ENCODE data around the gene HMGB2. TPM values are rescaled to one million over a fixed set of nuclear protein-coding genes. Genes with fewer than 3 reads are reported as not detected.

HMGB2 gene
- total RNA-seq, 1 donor from 2014 or later = 489 TPM

GRCh38 chr4:173337463-173337862 is 3.3 kb upstream of the HMGB2 start:
- intact Hi-C loops (cut with micrococcal nuclease) = no loop called here

- intact Hi-C loops (cut with micrococcal nuclease) = loop anchor here (1.0 kb wide), 7 partner anchors 16 to 948 kb away; partner anchors contain the start of genes CEP44, FBXO8, GALNT7 and SAP30
These were observed 964 bp upstream of the HMGB2 start for GRCh38 chr4:173334891-173335752.

GRCh38 chr4:173333658-173334084 is 487 bp downstream of the HMGB2 start:
- intact Hi-C loops (cut with micrococcal nuclease) = loop anchor here (1.0 kb wide), 7 partner anchors 14 to 950 kb away; partner anchors contain the start of genes CEP44, FBXO8, GALNT7 and SAP30

GRCh38 chr4:173332963-173333657 is 1.0 kb downstream of the HMGB2 start:
- intact Hi-C loops (cut with micrococcal nuclease) = loop anchor here (1.0 kb wide), 1 partner anchor 11 kb away; no protein-coding TSS in a partner anchor

- intact Hi-C loops (cut with micrococcal nuclease) = loop anchor here (1.0 kb wide), 1 partner anchor 10 kb away; no protein-coding TSS in a partner anchor
These were observed 2.1 kb downstream of the HMGB2 start for GRCh38 chr4:173332021-173332487.

GRCh38 chr4:173330590-173330989 is 3.6 kb downstream of the HMGB2 start:
- intact Hi-C loops (cut with micrococcal nuclease) = no loop called here

- intact Hi-C loops (cut with micrococcal nuclease) = no loop called here
These were observed 5.8 kb downstream of the HMGB2 start for GRCh38 chr4:173328236-173328901.

- intact Hi-C loops (cut with micrococcal nuclease) = no loop called here
These were observed 9.0 kb downstream of the HMGB2 start for GRCh38 chr4:173325007-173325736.

GRCh38 chr4:173319696-173320095 is 14.5 kb downstream of the HMGB2 start:
- intact Hi-C loops (cut with micrococcal nuclease) = loop anchor here (1.0 to 10.0 kb wide), 6 partner anchors 15 to 805 kb away; partner anchors contain the start of gene HMGB2

GRCh38 chr4:173318648-173319211 is 15.4 kb downstream of the HMGB2 start:
- intact Hi-C loops (cut with micrococcal nuclease) = loop anchor here (1.0 to 10.0 kb wide), 7 partner anchors 16 to 806 kb away; partner anchors contain the start of gene HMGB2

GRCh38 chr4:173318240-173318639 is 15.9 kb downstream of the HMGB2 start:
- intact Hi-C loops (cut with micrococcal nuclease) = loop anchor here (1.0 to 10.0 kb wide), 4 partner anchors 29 to 807 kb away; no protein-coding TSS in a partner anchor

- intact Hi-C loops (cut with micrococcal nuclease) = loop anchor here (10.0 kb wide), 1 partner anchor 808 kb away; no protein-coding TSS in a partner anchor
These were observed 17.2 kb downstream of the HMGB2 start for GRCh38 chr4:173317004-173317403.

- intact Hi-C loops (cut with micrococcal nuclease) = loop anchor here (10.0 kb wide), 1 partner anchor 809 kb away; no protein-coding TSS in a partner anchor
These were observed 18.1 kb downstream of the HMGB2 start for GRCh38 chr4:173316060-173316459.

- intact Hi-C loops (cut with micrococcal nuclease) = loop anchor here (10.0 kb wide), 1 partner anchor 810 kb away; no protein-coding TSS in a partner anchor
These were observed 19.4 kb downstream of the HMGB2 start for GRCh38 chr4:173314715-173315114.

- intact Hi-C loops (cut with micrococcal nuclease) = loop anchor here (10.0 kb wide), 1 partner anchor 813 kb away; no protein-coding TSS in a partner anchor
These were observed 22.8 kb downstream of the HMGB2 start for GRCh38 chr4:173311368-173311767.

- intact Hi-C loops (cut with micrococcal nuclease) = no loop called here
These were observed 26.4 kb downstream of the HMGB2 start for GRCh38 chr4:173307778-173308177.

GRCh38 chr4:173301518-173302201 is 32.5 kb downstream of the HMGB2 start:
- intact Hi-C loops (cut with micrococcal nuclease) = loop anchor here (1.0 kb wide), 4 partner anchors 13 to 288 kb away; no protein-coding TSS in a partner anchor

GRCh38 chr4:173294444-173294843 is 39.7 kb downstream of the HMGB2 start:
- intact Hi-C loops (cut with micrococcal nuclease) = loop anchor here (10.0 kb wide), 1 partner anchor 460 kb away; no protein-coding TSS in a partner anchor

GRCh38 chr4:173293663-173294062 is 40.5 kb downstream of the HMGB2 start:
- intact Hi-C loops (cut with micrococcal nuclease) = loop anchor here (10.0 kb wide), 1 partner anchor 461 kb away; no protein-coding TSS in a partner anchor

All from T-helper 1 cell treated with Interleukin-12 subunit alpha and Interleukin-12 subunit beta and Interleukin-4 antibody, amounts not matched to agents 30 ng/mL and 1 ng/mL, for 36 hours (primary cell).